ENCODE measurements around the gene BPHL. TPM values are rescaled to one million over a fixed set of nuclear protein-coding genes. Genes with fewer than 3 reads are reported as not detected.

The BPHL gene
- total and polyA plus RNA-seq, 2 experiments from 2014 or later, result 22.8 to 45.5 TPM

DNA sequence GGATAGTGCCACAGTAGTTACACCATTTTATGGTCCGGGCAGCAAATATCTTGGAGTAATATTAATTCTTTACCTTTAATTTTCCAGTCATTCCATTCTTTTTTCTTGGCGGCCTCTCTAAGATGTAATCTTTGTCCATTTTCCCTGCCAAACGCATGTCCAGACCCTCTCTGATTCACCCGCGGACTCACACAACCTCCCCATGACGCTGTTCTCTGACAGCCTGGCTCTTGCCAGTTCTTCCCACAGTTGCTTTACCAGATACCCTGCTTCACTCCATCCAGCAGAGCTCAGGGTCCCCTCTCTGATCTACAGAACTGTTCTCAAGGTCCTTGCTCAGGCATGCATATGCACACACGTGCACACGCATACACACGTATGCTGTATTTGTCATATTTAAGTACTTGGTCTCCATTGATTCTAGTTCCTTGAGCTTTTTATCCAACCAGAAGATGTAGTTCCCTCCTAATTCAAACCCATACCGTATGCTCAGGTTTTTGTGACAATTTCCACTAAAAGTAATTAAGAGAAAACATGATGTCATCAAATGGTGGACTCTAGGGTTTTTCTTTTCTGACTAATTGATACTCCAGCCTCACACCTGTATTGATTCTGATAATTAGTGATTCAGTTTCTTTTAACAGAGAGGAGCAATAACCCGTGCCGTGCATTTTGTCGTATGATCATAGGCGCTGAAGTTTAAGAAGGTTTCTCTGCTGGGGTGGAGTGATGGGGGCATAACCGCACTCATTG, 10.0 kb downstream of the BPHL start (continued):
- TF ChIP-seq, protein P1, sequence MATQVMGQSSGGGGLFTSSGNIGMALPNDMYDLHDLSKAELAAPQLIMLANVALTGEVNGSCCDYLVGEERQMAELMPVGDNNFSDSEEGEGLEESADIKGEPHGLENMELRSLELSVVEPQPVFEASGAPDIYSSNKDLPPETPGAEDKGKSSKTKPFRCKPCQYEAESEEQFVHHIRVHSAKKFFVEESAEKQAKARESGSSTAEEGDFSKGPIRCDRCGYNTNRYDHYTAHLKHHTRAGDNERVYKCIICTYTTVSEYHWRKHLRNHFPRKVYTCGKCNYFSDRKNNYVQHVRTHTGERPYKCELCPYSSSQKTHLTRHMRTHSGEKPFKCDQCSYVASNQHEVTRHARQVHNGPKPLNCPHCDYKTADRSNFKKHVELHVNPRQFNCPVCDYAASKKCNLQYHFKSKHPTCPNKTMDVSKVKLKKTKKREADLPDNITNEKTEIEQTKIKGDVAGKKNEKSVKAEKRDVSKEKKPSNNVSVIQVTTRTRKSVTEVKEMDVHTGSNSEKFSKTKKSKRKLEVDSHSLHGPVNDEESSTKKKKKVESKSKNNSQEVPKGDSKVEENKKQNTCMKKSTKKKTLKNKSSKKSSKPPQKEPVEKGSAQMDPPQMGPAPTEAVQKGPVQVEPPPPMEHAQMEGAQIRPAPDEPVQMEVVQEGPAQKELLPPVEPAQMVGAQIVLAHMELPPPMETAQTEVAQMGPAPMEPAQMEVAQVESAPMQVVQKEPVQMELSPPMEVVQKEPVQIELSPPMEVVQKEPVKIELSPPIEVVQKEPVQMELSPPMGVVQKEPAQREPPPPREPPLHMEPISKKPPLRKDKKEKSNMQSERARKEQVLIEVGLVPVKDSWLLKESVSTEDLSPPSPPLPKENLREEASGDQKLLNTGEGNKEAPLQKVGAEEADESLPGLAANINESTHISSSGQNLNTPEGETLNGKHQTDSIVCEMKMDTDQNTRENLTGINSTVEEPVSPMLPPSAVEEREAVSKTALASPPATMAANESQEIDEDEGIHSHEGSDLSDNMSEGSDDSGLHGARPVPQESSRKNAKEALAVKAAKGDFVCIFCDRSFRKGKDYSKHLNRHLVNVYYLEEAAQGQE (IDR thresholded peaks at IDR 0.05; ENCODE audit: unreplicated experiment), result no peak

DNA sequence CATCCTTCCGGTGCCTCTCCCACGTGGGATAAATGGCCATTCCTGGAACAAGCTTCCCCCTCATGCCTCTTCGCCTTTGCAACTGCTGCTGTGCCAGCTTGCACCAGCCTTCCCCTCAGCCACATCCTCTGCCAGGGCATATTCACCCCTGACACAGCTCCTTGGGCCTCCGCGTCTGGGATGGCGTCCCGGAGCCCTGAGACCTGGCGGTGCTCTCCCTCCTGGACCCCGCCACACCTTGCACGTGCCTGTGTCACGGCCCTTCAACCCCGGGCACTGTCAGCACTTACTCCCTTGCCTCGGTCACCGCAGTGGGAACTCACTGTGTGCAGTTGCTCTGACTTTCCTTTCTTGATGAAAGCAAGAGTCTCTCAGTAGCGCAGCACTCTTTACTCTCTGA, 13.2 kb downstream of the BPHL start:
- Mint-ChIP-seq H3K9me3 (no peaks in the 10 kb centered on the region), H3K27me3 (ENCODE audit: insufficient read depth, low read depth, poor library complexity) (peaks cover 1% of the 10 kb centered on the region), H3K27ac (no peak overlapping the region), H3K4me3 (no peak overlapping the region), H3K4me1 (peaks cover 14% of the 10 kb centered on the region), H3K36me3 (ENCODE audit: low read depth) (peaks cover 84% of the 10 kb centered on the region)
- H3K36me3 ChIP-seq (ENCODE audit: insufficient read depth), result peaks cover 22% of the 10 kb centered on the region
- H3K9me2 ChIP-seq (ENCODE audit: insufficient read depth), result no peaks in the 10 kb centered on the region
- no peak overlapping the region for H3K4me2 ChIP-seq
- peaks cover 13% of the 10 kb centered on the region for H3K4me1 ChIP-seq (ENCODE audit: insufficient read depth)
- no peaks in the 10 kb centered on the region for H3K79me2 ChIP-seq (replicated peaks; ENCODE audit: insufficient read depth)
- no peak overlapping the region for H3K27ac ChIP-seq (ENCODE audit: low read depth)
- DNase-seq (ENCODE audit: low spot score) (no peak), ATAC-seq (no peak)
- no peak overlapping the region for H2AFZ ChIP-seq
- no peaks in the 10 kb centered on the region for H3K27me3 ChIP-seq (ENCODE audit: insufficient read depth)
- no peak overlapping the region for H3K4me3 ChIP-seq
- no peaks in the 10 kb centered on the region for H3F3A ChIP-seq (replicated peaks; ENCODE audit: low read depth)
- no peaks in the 10 kb centered on the region; the same call in 1 of the 2 replicates for H4K20me1 ChIP-seq (replicated peaks; ENCODE audit: insufficient read depth)
- TF ChIP-seq, protein P1 (IDR thresholded peaks at IDR 0.05; ENCODE audit: unreplicated experiment), result no peak
- TF ChIP-seq CREB1 (CRISPR knock-in tag; IDR thresholded peaks at IDR 0.05; ENCODE audit: low read depth) (no peak), POLR2AphosphoS5 (IDR thresholded peaks at IDR 0.05; ENCODE audit: low read depth) (no peak), EZH2phosphoT487 (IDR thresholded peaks at IDR 0.05; ENCODE audit: unreplicated experiment) (no peak), STAT1 (IDR thresholded peaks at IDR 0.05; ENCODE audit: unreplicated experiment) (no peak), JUNB (IDR thresholded peaks at IDR 0.05; ENCODE audit: unreplicated experiment) (no peak), NANOG (IDR thresholded peaks at IDR 0.05; ENCODE audit: borderline replicate concordance) (no peak), ZNF114 (CRISPR knock-in tag; IDR thresholded peaks at IDR 0.05) (no peak)
- TF ChIP-seq, protein P2, sequence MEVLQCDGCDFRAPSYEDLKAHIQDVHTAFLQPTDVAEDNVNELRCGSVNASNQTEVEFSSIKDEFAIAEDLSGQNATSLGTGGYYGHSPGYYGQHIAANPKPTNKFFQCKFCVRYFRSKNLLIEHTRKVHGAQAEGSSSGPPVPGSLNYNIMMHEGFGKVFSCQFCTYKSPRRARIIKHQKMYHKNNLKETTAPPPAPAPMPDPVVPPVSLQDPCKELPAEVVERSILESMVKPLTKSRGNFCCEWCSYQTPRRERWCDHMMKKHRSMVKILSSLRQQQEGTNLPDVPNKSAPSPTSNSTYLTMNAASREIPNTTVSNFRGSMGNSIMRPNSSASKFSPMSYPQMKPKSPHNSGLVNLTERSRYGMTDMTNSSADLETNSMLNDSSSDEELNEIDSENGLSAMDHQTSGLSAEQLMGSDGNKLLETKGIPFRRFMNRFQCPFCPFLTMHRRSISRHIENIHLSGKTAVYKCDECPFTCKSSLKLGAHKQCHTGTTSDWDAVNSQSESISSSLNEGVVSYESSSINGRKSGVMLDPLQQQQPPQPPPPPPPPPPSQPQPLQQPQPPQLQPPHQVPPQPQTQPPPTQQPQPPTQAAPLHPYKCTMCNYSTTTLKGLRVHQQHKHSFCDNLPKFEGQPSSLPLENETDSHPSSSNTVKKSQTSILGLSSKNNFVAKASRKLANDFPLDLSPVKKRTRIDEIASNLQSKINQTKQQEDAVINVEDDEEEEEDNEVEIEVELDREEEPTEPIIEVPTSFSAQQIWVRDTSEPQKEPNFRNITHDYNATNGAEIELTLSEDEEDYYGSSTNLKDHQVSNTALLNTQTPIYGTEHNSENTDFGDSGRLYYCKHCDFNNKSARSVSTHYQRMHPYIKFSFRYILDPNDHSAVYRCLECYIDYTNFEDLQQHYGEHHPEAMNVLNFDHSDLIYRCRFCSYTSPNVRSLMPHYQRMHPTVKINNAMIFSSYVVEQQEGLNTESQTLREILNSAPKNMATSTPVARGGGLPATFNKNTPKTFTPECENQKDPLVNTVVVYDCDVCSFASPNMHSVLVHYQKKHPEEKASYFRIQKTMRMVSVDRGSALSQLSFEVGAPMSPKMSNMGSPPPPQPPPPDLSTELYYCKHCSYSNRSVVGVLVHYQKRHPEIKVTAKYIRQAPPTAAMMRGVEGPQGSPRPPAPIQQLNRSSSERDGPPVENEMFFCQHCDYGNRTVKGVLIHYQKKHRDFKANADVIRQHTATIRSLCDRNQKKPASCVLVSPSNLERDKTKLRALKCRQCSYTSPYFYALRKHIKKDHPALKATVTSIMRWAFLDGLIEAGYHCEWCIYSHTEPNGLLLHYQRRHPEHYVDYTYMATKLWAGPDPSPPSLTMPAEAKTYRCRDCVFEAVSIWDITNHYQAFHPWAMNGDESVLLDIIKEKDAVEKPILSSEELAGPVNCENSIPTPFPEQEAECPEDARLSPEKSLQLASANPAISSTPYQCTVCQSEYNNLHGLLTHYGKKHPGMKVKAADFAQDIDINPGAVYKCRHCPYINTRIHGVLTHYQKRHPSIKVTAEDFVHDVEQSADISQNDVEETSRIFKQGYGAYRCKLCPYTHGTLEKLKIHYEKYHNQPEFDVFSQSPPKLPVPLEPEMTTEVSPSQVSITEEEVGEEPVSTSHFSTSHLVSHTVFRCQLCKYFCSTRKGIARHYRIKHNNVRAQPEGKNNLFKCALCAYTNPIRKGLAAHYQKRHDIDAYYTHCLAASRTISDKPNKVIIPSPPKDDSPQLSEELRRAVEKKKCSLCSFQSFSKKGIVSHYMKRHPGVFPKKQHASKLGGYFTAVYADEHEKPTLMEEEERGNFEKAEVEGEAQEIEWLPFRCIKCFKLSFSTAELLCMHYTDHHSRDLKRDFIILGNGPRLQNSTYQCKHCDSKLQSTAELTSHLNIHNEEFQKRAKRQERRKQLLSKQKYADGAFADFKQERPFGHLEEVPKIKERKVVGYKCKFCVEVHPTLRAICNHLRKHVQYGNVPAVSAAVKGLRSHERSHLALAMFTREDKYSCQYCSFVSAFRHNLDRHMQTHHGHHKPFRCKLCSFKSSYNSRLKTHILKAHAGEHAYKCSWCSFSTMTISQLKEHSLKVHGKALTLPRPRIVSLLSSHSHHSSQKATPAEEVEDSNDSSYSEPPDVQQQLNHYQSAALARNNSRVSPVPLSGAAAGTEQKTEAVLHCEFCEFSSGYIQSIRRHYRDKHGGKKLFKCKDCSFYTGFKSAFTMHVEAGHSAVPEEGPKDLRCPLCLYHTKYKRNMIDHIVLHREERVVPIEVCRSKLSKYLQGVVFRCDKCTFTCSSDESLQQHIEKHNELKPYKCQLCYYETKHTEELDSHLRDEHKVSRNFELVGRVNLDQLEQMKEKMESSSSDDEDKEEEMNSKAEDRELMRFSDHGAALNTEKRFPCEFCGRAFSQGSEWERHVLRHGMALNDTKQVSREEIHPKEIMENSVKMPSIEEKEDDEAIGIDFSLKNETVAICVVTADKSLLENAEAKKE (CRISPR knock-in tag; IDR thresholded peaks at IDR 0.05), result no peak
